ENCODE results near the gene CDKN2B-AS1.

DNA sequence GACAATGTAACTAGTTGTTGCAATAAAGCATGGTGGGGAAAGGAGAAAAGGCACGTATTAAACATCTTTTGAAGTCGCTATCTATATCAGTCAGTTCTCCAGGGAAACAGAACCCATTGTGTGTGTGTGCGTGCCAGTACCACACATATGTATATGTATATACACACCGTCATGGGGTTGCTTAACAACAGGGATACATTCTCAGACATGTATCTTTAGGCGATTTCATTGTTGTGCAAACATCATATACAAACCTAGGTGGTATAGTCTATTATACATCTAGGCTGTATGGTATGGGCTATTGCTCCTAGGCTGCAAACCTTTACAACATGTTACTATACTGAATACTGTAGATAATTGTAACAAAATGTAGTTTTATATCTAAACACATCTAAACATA is 2.3 kb downstream of the CDKN2B-AS1 start:
- no peak for TF ChIP-seq POLR2AphosphoS5 (IDR thresholded peaks at IDR 0.05; ENCODE audit: low read depth)
- TF ChIP-seq CTCF (conservative IDR thresholded peaks at IDR 0.05; ENCODE audit: low read depth in 2 of 2) = no peak

Measured in GM23338 (cell line).